ENCODE data around the gene NECAB3. TPM values are rescaled to one million over a fixed set of nuclear protein-coding genes. Genes with fewer than 3 reads are reported as not detected.

NECAB3 gene
- total RNA-seq, 1 donor from 2014 or later: 18.2 TPM

- DNase-seq (ENCODE audit: extremely low read depth, low read depth, low spot score): no peak
Observed at GRCh38 chr20:33679758-33680485, 5.7 kb upstream of the NECAB3 start.

- DNase-seq (ENCODE audit: extremely low read depth, low read depth, low spot score): no peak
Observed at GRCh38 chr20:33677991-33678702, 3.9 kb upstream of the NECAB3 start.

GRCh38 chr20:33676652-33677645 lies 2.7 kb upstream of the NECAB3 start:
- DNase-seq (ENCODE audit: extremely low read depth, low read depth, low spot score): no peak

- DNase-seq (ENCODE audit: extremely low read depth, low read depth, low spot score): no peak
Observed at GRCh38 chr20:33676121-33676520, 1.9 kb upstream of the NECAB3 start.

- no peak for DNase-seq (ENCODE audit: extremely low read depth, low read depth, low spot score)
Observed at GRCh38 chr20:33675136-33675959, 1.1 kb upstream of the NECAB3 start.

GRCh38 chr20:33673410-33674293 lies 576 bp downstream of the NECAB3 start:
- DNase-seq (ENCODE audit: extremely low read depth, low read depth, low spot score): no peak

- DNase-seq (ENCODE audit: extremely low read depth, low read depth, low spot score): no peak
Observed at GRCh38 chr20:33673114-33673409, 1.2 kb downstream of the NECAB3 start.

GRCh38 chr20:33672426-33673113 lies 1.7 kb downstream of the NECAB3 start:
- DNase-seq (ENCODE audit: extremely low read depth, low read depth, low spot score): no peak

- DNase-seq (ENCODE audit: extremely low read depth, low read depth, low spot score): no peak
Observed at GRCh38 chr20:33671573-33672288, 2.5 kb downstream of the NECAB3 start.

- no peak for DNase-seq (ENCODE audit: extremely low read depth, low read depth, low spot score)
Observed at GRCh38 chr20:33670715-33671499, 3.3 kb downstream of the NECAB3 start.

- no peak for DNase-seq (ENCODE audit: extremely low read depth, low read depth, low spot score)
Observed at GRCh38 chr20:33669873-33670640, 4.2 kb downstream of the NECAB3 start.

- no peak for DNase-seq (ENCODE audit: extremely low read depth, low read depth, low spot score)
Observed at GRCh38 chr20:33669224-33669623, 5.0 kb downstream of the NECAB3 start.

GRCh38 chr20:33668466-33669155 lies 5.6 kb downstream of the NECAB3 start:
- DNase-seq (ENCODE audit: extremely low read depth, low read depth, low spot score): no peak

GRCh38 chr20:33667676-33668465 lies 6.4 kb downstream of the NECAB3 start:
- DNase-seq (ENCODE audit: extremely low read depth, low read depth, low spot score): no peak

- no peak for DNase-seq (ENCODE audit: extremely low read depth, low read depth, low spot score)
Observed at GRCh38 chr20:33667245-33667675, 7.0 kb downstream of the NECAB3 start.

Data from glomerular endothelial cell (primary cell).